Endothelial cell of umbilical vein (primary cell): Measurements from ENCODE around the gene LRP6. TPM values are rescaled to one million over a fixed set of nuclear protein-coding genes. Genes with fewer than 3 reads are reported as not detected.
A peak's percentile ranks its signal among the peaks of the same experiment; 100 is the strongest.

Experiments
- BruUV-seq: library from RNA; stranded (reverse); fragments of 400-500 nt; replicated peaks from 2 replicates; lab custom pipeline; 2021; lab: Mats Ljungman, UMichigan
- CTCF ChIA-PET: fragments of 300-600, 350-600 bp; sonication (Branson Sonifier 250); formaldehyde crosslinking; loops from one replicate; lab custom pipeline; 2021; ENCODE audit warnings: antibody characterized with exemption, inconsistent platforms; lab: Charles Lee
- POLR2A ChIA-PET: fragments of 300-600, 350-600 bp; sonication (Branson Sonifier 250); formaldehyde crosslinking; loops from one replicate; lab custom pipeline; 2021; ENCODE audit warnings: antibody characterized with exemption, inconsistent platforms; lab: Charles Lee
- DNase-seq: peaks from one replicate; pipeline ENCODE4 v3.0.0-alpha.2; 2011; ENCODE audit warnings: low read depth, low spot score
- FAIRE-seq: peaks from 2 replicates; lab custom pipeline; 2011; peaks lifted over from hg19 to GRCh38; lab: Jason Lieb, UNC
- H2AFZ ChIP-seq: 2 replicates; pipeline ENCODE4 v1.6.0; 2012; ENCODE audit warnings: low read depth, low read length, control low read depth, inconsistent platforms
- H3K27ac ChIP-seq: 2 replicates; pipeline ENCODE4 v1.5.1; 2011; ENCODE audit warnings: low read depth, mild to moderate bottlenecking, control low read depth, low read length, moderate library complexity; ENCODE audit not compliant: insufficient read depth
- H3K27me3 ChIP-seq, 2 experiments: 2 replicates each; pipeline versions ENCODE4 v1.6.0 to v1.6.1; 2011; ENCODE audit warnings: low read length in 2 of 2, mixed read lengths in 1 of 2; ENCODE audit not compliant: control insufficient read depth in 2 of 2, insufficient read depth in 2 of 2
- H3K36me3 ChIP-seq, 2 experiments: 2 replicates in 1 of 2; 3 replicates in 1 of 2; pipeline ENCODE4 v1.5.1; 2011; ENCODE audit warnings: low read length in 2 of 2, mild to moderate bottlenecking in 1 of 2, moderate library complexity in 1 of 2; ENCODE audit not compliant: control insufficient read depth in 2 of 2, insufficient read depth in 2 of 2; ENCODE audit errors: extremely low read depth in 1 of 2
- H3K4me1 ChIP-seq: 3 replicates; pipeline ENCODE4 v1.5.1; 2011; ENCODE audit warnings: mild to moderate bottlenecking, low read length; ENCODE audit not compliant: control insufficient read depth, insufficient read depth; ENCODE audit errors: extremely low read depth
- H3K4me2 ChIP-seq: 2 replicates; pipeline ENCODE4 v1.6.1; 2011; ENCODE audit warnings: low read length, control low read depth, mixed read lengths; ENCODE audit not compliant: insufficient read depth
- H3K4me3 ChIP-seq, 3 experiments: fragments of 200-600 bp in 1 of 3; sonication (generic), shearing (Covaris generic) in 1 of 3; replicated peaks in 1 of 3; 2 replicates each; pipeline ENCODE4 v1.5.1; 2011 to 2016; ENCODE audit warnings: control low read depth in 3 of 3, low read length in 3 of 3, mild to moderate bottlenecking in 2 of 3, inconsistent platforms in 1 of 3, low read depth in 1 of 3, moderate library complexity in 1 of 3; ENCODE audit not compliant: insufficient read depth in 1 of 3
- H3K79me2 ChIP-seq: 2 replicates; pipeline ENCODE4 v1.6.0; 2012; ENCODE audit warnings: low read length, inconsistent platforms; ENCODE audit not compliant: control insufficient read depth, insufficient read depth
- H3K9ac ChIP-seq: replicated peaks from 2 replicates; pipeline ENCODE3; 2011; ENCODE audit warnings: low read length, control low read depth; ENCODE audit not compliant: insufficient read depth; ENCODE audit errors: extremely low read depth
- H3K9me1 ChIP-seq: replicated peaks from 3 replicates; pipeline ENCODE4 v1.6.0; 2011; ENCODE audit warnings: mild to moderate bottlenecking, low read length; ENCODE audit not compliant: control insufficient read depth, insufficient read depth; ENCODE audit errors: extremely low read depth
- H3K9me3 ChIP-seq: replicated peaks from 2 replicates; pipeline ENCODE4 v1.5.1; 2012; ENCODE audit warnings: low read length, inconsistent platforms; ENCODE audit not compliant: control insufficient read depth, insufficient read depth
- H4K20me1 ChIP-seq: replicated peaks from 2 replicates; pipeline ENCODE3; 2011; ENCODE audit warnings: mild to moderate bottlenecking, low read length; ENCODE audit not compliant: control insufficient read depth, insufficient read depth; ENCODE audit errors: extremely low read depth
- CTCF ChIP-seq, 2 donors: IDR thresholded peaks; 1 replicate in 1 of 2; 2 replicates in 1 of 2; pipeline ENCODE4 v1.5.1; 2011; ENCODE audit warnings: low read length in 2 of 2, mild to moderate bottlenecking in 2 of 2, moderate library complexity in 2 of 2, control low read depth in 1 of 2, inconsistent platforms in 1 of 2, low read depth in 1 of 2; ENCODE audit not compliant: insufficient read depth in 1 of 2; ENCODE audit errors: extremely low read depth in 1 of 2
- EZH2 ChIP-seq: IDR thresholded peaks from 2 replicates; pipeline ENCODE4 v1.6.1; 2012; ENCODE audit warnings: borderline replicate concordance, low read depth, mild to moderate bottlenecking, moderate library complexity, low read length, inconsistent platforms; ENCODE audit not compliant: severe bottlenecking
- FOS ChIP-seq: IDR thresholded peaks from 2 replicates; pipeline ENCODE4 v1.6.1; 2011; ENCODE audit warnings: mild to moderate bottlenecking, low read length, moderate library complexity, borderline replicate concordance; ENCODE audit not compliant: insufficient read depth
- GATA2 ChIP-seq: IDR thresholded peaks from 2 replicates; pipeline ENCODE4 v1.7.0; 2011; ENCODE audit warnings: low read depth, mild to moderate bottlenecking, moderate library complexity, mixed read lengths, low read length; ENCODE audit not compliant: insufficient read length, insufficient read depth
- JUN ChIP-seq: IDR thresholded peaks from 2 replicates; pipeline ENCODE4 v1.6.1; 2011; ENCODE audit warnings: borderline replicate concordance, low read depth; ENCODE audit not compliant: insufficient read length, insufficient read depth
- MAX ChIP-seq: IDR thresholded peaks from 2 replicates; pipeline ENCODE4 v1.6.1; 2011; ENCODE audit not compliant: insufficient read depth, insufficient read length
- MYC ChIP-seq: IDR thresholded peaks from one replicate; pipeline ENCODE4 v1.6.1; 2011; ENCODE audit warnings: mild to moderate bottlenecking, low read depth, low read length
- POLR2A ChIP-seq: IDR thresholded peaks from 2 replicates; pipeline ENCODE4 v1.6.1; 2012; ENCODE audit warnings: low read depth, mild to moderate bottlenecking, control low read depth, low read length
- POLR2AphosphoS5 ChIP-seq: IDR thresholded peaks from 2 replicates; pipeline ENCODE4 v1.6.1; 2012; ENCODE audit warnings: low read depth, mild to moderate bottlenecking, control low read depth, low read length, moderate library complexity; ENCODE audit not compliant: insufficient read depth
- dilution Hi-C: fragments of 300-500 bp; cut with MboI; formaldehyde crosslinking; loops from one replicate; pipeline ENCODE4 v1.15.0; 2019; ENCODE audit warnings: low sequenced_read_pairs; ENCODE audit not compliant: extremely low pct_ligation_motif_present
- intact Hi-C: fragments of 100-400 bp; cut with micrococcal nuclease; formaldehyde crosslinking; loops from one replicate; pipeline ENCODE4 v1.10.0; 2022
- polyA plus RNA-seq, 4 experiments: library from polyadenylated mRNA; depleted of rRNA in 3 of 4; stranded (reverse) in 3 of 4; unstranded in 1 of 4; fragments of >200 nt; gene quantifications; 2 replicates each; pipeline versions ENCODE4 v1.2.1 to v1.2.3, GENCODE V29; 2011 to 2012; ENCODE audit warnings: missing spikeins in 1 of 4
- total RNA-seq: library from RNA; stranded (reverse); gene quantifications from 2 replicates; pipeline ENCODE4 v1.2.3, GENCODE V29; 2021

Gene LRP6
- total and polyA plus RNA-seq, 2 donors (not counting 3 experiments of a cell fraction or from before 2014, with no cell fraction given) = 28.5 to 41.7 TPM

GRCh38 chr12:12181511-12181910 is 85.3 kb downstream of the LRP6 start:
- intact Hi-C loops = no loop called here

GRCh38 chr12:12180575-12180974 is 86.3 kb downstream of the LRP6 start:
- CTCF ChIA-PET = no interaction called here
- no peak overlapping the region for H3K9ac ChIP-seq

More at GRCh38 chr12:12181511-12181910, 85.3 kb downstream of the LRP6 start:
- Histone ChIP-seq H3K9me3 (no peaks in the 10 kb centered on the region), H3K27me3 (no peaks in the 10 kb centered on the region), H4K20me1 (no peaks in the 10 kb centered on the region), H3K4me3 (no peak overlapping the region), H3K9me1 (no peaks in the 10 kb centered on the region), H3K9ac (no peak overlapping the region), H3K4me2 (peak overlapping the region; percentile 78), H2AFZ (no peak overlapping the region), H3K79me2 (no peaks in the 10 kb centered on the region), H3K36me3 (peaks cover 3 to 4% of the 10 kb centered on the region in 2 experiments), H3K4me1 (peaks cover 21% of the 10 kb centered on the region), H3K27ac (peak overlapping the region; percentile 50)
- BruUV-seq = no TSS peak
- ChIA-PET POLR2A (interaction anchor here (1.6 kb wide), 1 partner anchor 85 kb away, joined by 9 read pairs; the partner anchor contains the start of gene LRP6), CTCF (interaction anchor here (0.9 to 1.8 kb wide), 9 partner anchors 8 to 152 kb away, joined by 3 to 7 read pairs (median 6); no protein-coding TSS in a partner anchor)
- TF ChIP-seq FOS (peak; percentile 52), MAX (no peak)
- DNase-seq (peak; percentile 61), FAIRE-seq (no peak)
- dilution Hi-C loops = no loop called here

More at GRCh38 chr12:12180575-12180974, 86.3 kb downstream of the LRP6 start:
- no peaks in the 10 kb centered on the region for H3K9me1 ChIP-seq
- intact Hi-C loops (no loop called here), dilution Hi-C loops (no loop called here)
- DNase-seq (no peak), FAIRE-seq (no peak)
- POLR2A ChIA-PET = no interaction called here
- no peaks in the 10 kb centered on the region for H4K20me1 ChIP-seq
- H3K4me2 ChIP-seq = no peak overlapping the region
- no peaks in the 10 kb centered on the region for H3K79me2 ChIP-seq
- peaks cover 21% of the 10 kb centered on the region for H3K4me1 ChIP-seq
- H3K27me3 ChIP-seq = no peaks in the 10 kb centered on the region
- TF ChIP-seq POLR2A = no peak
- no peak for TF ChIP-seq CTCF (IDR thresholded peaks at IDR 0.05; ENCODE audit: extremely low read depth in 1 of 2, insufficient read depth in 1 of 2, low read depth in 1 of 2, low read length in 2 of 2)
- TF ChIP-seq MYC = no peak
- TF ChIP-seq MAX = no peak
- TF ChIP-seq JUN = no peak
- no peak for TF ChIP-seq GATA2
- TF ChIP-seq POLR2AphosphoS5 = no peak
- no peak for TF ChIP-seq FOS
- no peak for TF ChIP-seq EZH2
- peaks cover 3 to 4% of the 10 kb centered on the region in 2 experiments for H3K36me3 ChIP-seq
- no peak overlapping the region for H3K27ac ChIP-seq
- H3K9me3 ChIP-seq = no peaks in the 10 kb centered on the region
- no TSS peak for BruUV-seq
- H2AFZ ChIP-seq = no peak overlapping the region
- H3K4me3 ChIP-seq = no peak overlapping the region
